Activated CD8-positive, alpha-beta memory T cell treated with anti-CD3 and anti-CD28 coated beads, Interleukin-2, amount 50 U/mL, for 4 hours (primary cell): Measurements from ENCODE around the gene IER5.

ENCODE experiments used
- DNase-seq: peaks from one replicate; pipeline ENCODE4 v3.0.0-alpha.2; 2020

The IER5 gene

DNA sequence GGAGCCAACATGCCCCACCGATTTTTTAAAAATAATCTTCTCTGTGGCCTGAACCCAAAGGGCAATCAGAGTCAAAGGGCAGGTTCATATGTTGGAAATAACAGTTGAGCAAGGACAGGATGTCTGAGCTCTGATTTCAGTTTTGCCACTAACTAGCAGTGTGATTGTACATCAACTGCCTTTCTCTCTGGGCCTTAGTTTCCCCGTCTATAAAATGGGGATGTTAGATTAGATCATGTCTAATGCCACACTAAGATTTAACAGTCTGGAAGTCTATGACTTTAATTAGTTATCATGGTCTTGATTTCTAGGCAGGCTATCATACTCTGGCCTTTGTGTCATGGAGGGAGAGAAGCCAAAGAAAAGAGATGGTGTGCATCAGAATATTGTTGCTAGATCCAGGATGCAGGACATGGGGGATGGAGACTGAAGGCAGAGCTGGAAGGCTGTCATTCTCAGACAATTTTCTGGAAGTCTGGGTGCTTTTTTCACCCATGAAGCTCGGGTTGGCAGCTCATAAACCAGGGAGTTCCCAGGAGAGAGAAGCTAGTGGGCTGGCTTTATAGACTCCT, 28.4 kb downstream of the IER5 start:
- no peak for DNase-seq

GRCh38 chr1:181117648-181118449, 29.3 kb downstream of the IER5 start:
- DNase-seq, result no peak

DNA sequence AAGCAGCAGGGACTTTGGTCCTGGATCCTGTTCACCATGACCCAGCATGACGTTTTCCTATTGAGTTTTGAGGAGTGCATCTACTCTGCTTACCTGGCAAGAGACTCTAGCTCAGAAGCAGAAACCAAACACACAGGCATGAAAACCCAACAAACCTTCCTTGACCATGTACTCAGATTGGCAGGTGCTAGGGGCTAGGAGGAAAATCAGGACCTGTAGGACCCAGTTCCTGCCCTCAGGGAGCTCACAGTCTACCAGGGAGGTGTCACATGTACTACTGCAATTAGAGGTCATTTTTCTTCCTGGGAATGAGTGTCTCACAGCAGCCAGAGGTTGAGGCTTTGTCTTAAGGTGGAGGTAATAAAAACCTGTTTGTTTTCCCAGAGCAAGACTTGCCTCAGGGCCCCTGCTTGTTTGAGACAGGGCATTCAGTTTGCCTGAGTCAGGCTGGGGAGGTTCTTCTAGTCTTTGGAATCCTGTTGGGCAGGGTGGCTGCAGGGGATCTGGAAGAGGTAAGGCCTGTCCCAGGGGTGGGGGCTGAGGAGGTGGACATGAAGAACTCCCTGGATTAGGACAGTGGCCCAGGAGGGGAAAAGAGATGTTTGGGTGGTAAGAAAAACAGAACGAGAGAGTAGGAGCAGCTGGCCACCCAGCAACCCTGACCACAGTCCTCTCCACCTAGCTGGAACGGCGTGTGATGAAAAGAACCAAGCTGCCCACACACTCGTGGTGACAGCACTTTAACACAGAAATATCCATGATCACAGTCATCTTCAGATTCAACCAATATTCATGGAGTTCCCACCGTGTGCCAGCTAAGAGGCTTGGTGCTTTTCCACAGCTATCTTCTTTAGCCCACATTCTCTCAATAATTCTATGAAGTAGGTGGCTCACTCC, 30.8 kb downstream of the IER5 start:
- no peak for DNase-seq

DNA sequence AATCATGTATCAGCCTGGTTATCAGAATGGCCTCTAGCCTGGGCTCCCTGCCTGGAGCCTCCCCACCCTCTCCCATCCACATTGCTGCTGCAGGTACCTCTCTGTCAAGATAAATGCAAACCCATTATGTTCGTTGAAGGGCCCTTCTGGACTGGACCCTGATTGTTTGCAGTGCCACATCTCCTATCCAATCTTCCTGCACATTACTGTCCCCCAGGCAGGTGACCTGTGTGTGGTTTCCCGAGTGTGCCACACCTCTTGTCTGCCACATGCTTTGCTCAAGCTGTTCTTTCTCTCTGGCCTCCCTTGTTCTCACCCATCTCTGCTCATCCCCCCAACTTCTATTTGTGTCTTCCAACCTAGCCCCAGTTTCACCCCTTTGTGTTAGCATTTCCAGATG, 32.4 kb downstream of the IER5 start:
- DNase-seq, result no peak

DNA sequence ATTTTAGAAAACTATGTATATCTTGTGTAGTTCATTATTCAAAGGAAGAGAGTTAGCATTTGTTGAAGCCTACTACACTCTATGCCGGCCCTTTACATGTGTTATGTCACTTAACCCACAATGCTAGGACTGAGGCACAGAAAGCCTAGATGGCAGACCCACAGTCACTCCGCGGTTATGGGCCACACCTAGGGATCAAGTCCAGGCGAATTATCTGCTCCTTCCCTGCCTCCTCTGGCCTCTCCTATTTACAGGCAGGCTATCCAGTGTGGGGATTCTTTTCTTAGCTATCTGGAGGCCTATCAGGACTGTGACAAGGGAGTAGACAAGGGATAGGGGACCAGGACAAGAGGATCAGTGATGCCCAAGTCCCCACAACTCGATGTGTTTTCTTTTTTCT, 33.0 kb downstream of the IER5 start:
- DNase-seq, result no peak

GRCh38 chr1:181122222-181122621, 33.7 kb downstream of the IER5 start:
- no peak for DNase-seq

- no peak for DNase-seq
Measured at GRCh38 chr1:181123173-181123572, 34.7 kb downstream of the IER5 start.

GRCh38 chr1:181124291-181124751, 35.8 kb downstream of the IER5 start:
- DNase-seq, result no peak

DNA sequence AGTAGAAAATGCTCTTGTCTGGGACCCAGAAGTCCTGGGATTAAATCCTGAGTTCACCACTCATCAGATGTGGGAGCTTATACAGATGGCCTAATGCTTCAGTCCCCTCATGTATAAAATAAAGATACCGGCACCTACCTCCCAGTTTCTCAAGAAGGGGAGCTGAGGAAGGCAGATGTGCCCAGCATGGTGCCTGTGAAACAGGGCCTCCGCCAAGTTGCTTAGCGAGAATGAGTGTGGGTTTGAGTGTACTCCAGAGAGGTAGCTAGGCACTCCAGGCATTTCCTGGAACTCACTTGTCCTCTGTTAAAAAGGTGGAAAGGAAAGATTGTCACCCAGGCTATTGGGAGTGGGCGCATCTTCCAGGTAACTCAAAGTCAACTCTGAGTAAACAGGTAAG, 37.8 kb downstream of the IER5 start:
- no peak for DNase-seq

- DNase-seq, result no peak
Measured at GRCh38 chr1:181126871-181127587, 38.5 kb downstream of the IER5 start.

DNA sequence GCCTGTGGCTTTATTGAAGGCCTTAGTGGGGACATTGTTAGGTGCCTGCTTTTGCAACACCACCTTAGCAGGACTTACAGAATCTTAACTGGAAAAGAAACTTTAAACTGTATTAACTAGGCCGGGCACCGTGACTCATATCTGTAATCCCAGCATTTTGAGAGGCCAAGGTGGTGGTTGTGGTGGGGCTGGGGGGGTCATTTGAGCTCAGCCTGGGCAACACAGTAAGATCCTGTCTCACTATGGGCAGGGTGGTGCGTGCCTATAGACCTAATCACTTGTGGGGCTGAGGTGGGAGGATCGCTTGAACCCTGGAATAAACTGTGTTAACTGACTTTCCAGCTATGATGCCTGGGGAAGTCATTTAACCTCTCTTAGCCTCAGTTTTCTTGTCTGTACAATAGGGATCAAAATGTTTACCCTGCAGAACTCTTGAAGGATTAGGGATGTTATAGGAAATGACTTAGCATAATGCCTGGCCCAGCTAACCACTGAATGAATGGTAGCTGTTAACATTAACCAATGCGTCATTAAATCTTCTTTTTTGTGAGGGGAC, 39.5 kb downstream of the IER5 start:
- DNase-seq, result no peak

- DNase-seq, result no peak
Measured at GRCh38 chr1:181128592-181129497, 40.3 kb downstream of the IER5 start.

- no peak for DNase-seq
Measured at GRCh38 chr1:181129771-181130606, 41.5 kb downstream of the IER5 start.

GRCh38 chr1:181131255-181131941, 42.9 kb downstream of the IER5 start:
- no peak for DNase-seq

GRCh38 chr1:181133441-181133951, 45.0 kb downstream of the IER5 start:
- no peak for DNase-seq

GRCh38 chr1:181133969-181134418, 45.5 kb downstream of the IER5 start:
- no peak for DNase-seq

- DNase-seq, result no peak
Measured at GRCh38 chr1:181134543-181135436, 46.3 kb downstream of the IER5 start.

DNA sequence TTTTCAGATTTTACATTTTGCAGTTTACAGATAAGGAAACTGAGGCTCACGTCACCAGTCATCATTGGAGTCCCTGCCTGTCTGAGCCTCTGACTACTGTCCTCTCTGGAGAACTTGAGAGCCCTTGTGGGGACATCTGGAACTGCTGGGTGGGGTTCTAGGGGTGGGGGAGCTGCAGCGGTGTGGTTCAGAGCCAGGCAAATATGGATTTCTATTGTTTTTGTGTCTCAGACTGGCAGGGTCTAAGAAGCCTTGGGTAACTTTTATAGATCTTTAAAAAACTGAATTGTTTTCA, 46.9 kb downstream of the IER5 start:
- no peak for DNase-seq
